SK-N-SH (cell line): ENCODE results near the gene HPCAL1. TPM values are rescaled to one million over a fixed set of nuclear protein-coding genes. Genes with fewer than 3 reads are reported as not detected.

Experiments used
- CTCF ChIA-PET: fragments of 300-600, 350-600 bp; formaldehyde crosslinking; extraction: SDS; loops from one replicate; lab custom pipeline; 2021; lab: Yijun Ruan, JAX
- POLR2A ChIA-PET: fragments of 350-600 bp; sonication (Branson Sonifier 250); formaldehyde crosslinking; extraction: SDS; loops from one replicate; lab custom pipeline; 2020; ENCODE audit warnings: antibody characterized with exemption, inconsistent platforms; lab: Yijun Ruan, JAX
- DNase-seq: peaks from one replicate; pipeline ENCODE4 v3.0.0; 2012
- H2AFZ ChIP-seq: fragments of 200-600 bp; sonication (generic); 2 replicates; pipeline ENCODE4 v1.8.1; 2016; ENCODE audit warnings: antibody characterized with exemption, mild to moderate bottlenecking, low read depth
- H3F3A ChIP-seq: fragments of 200-600 bp; sonication (generic); replicated peaks from 2 replicates; pipeline ENCODE3; 2016; ENCODE audit warnings: antibody characterized with exemption, mild to moderate bottlenecking; ENCODE audit not compliant: insufficient read depth
- H3K27ac ChIP-seq, 2 experiments: fragments of 200-500 bp in 1 of 2; fragments of 200-600 bp in 1 of 2; sonication (Bioruptor generic) in 1 of 2; sonication (generic), shearing (Covaris generic) in 1 of 2; 2 replicates each; pipeline versions ENCODE4 v1.5.1 to v1.6.1; 2014 to 2016; ENCODE audit warnings: low read depth in 2 of 2, inconsistent platforms in 1 of 2, low read length in 1 of 2, mild to moderate bottlenecking in 1 of 2, mixed read lengths in 1 of 2
- H3K27me3 ChIP-seq: fragments of 200-600 bp; sonication (generic), shearing (Covaris generic); 2 replicates; pipeline ENCODE4 v1.6.1; 2016; ENCODE audit warnings: mixed run types; ENCODE audit not compliant: insufficient read depth
- H3K36me3 ChIP-seq, 2 experiments: fragments of 200-500 bp in 1 of 2; fragments of 200-600 bp in 1 of 2; sonication (Bioruptor generic) in 1 of 2; sonication (generic) in 1 of 2; replicated peaks in 1 of 2; 2 replicates each; pipeline versions ENCODE3 to v1.5.1; 2014 to 2016; ENCODE audit warnings: low read length in 1 of 2, mild to moderate bottlenecking in 1 of 2; ENCODE audit not compliant: insufficient read depth in 2 of 2, control insufficient read depth in 1 of 2
- H3K4me1 ChIP-seq, 2 experiments: fragments of 200-500 bp in 1 of 2; fragments of 200-600 bp in 1 of 2; sonication (Bioruptor generic) in 1 of 2; sonication (generic), shearing (Covaris generic) in 1 of 2; 2 replicates each; pipeline versions ENCODE4 v1.5.1 to v1.6.1; 2014 to 2016; ENCODE audit warnings: low read depth in 1 of 2, low read length in 1 of 2, mixed run types in 1 of 2; ENCODE audit not compliant: insufficient read depth in 2 of 2, control insufficient read depth in 1 of 2
- H3K4me2 ChIP-seq: fragments of 200-600 bp; sonication (generic), shearing (Covaris generic); 2 replicates; pipeline ENCODE4 v1.6.1; 2017; ENCODE audit warnings: mixed run types
- H3K4me3 ChIP-seq, 2 experiments: fragments of 200-500 bp in 1 of 2; fragments of 200-600 bp in 1 of 2; sonication (Bioruptor generic) in 1 of 2; sonication (generic), shearing (Covaris generic) in 1 of 2; 2 replicates each; pipeline versions ENCODE4 v1.5.1 to v1.8.1; 2014 to 2016; ENCODE audit warnings: low read depth in 2 of 2, inconsistent platforms in 1 of 2, low read length in 1 of 2, mild to moderate bottlenecking in 1 of 2, mixed read lengths in 1 of 2, moderate library complexity in 1 of 2
- H3K79me2 ChIP-seq: fragments of 200-600 bp; sonication (generic); 2 replicates; pipeline ENCODE4 v1.8.1; 2017; ENCODE audit warnings: mild to moderate bottlenecking; ENCODE audit not compliant: insufficient read depth
- H3K9ac ChIP-seq: fragments of 200-600 bp; sonication (generic); 2 replicates; pipeline ENCODE4 v1.6.1; 2017; ENCODE audit warnings: mixed run types
- H3K9me2 ChIP-seq: fragments of 200-600 bp; sonication (generic); 2 replicates; pipeline ENCODE4 v1.6.1; 2017; ENCODE audit warnings: mixed run types
- H3K9me3 ChIP-seq: fragments of 200-600 bp; sonication (generic); 2 replicates; pipeline ENCODE4 v1.6.1; 2017; ENCODE audit warnings: mixed run types, mild to moderate bottlenecking, moderate library complexity
- H4K20me1 ChIP-seq: fragments of 200-600 bp; sonication (generic); 2 replicates; pipeline ENCODE4 v1.6.1; 2017; ENCODE audit warnings: mild to moderate bottlenecking, mixed run types; ENCODE audit not compliant: insufficient read depth
- FOSL2 ChIP-seq: IDR thresholded peaks from 2 replicates; pipeline ENCODE4 v1.4.0; 2012; ENCODE audit warnings: low read depth, mild to moderate bottlenecking, moderate library complexity, borderline replicate concordance
- RCOR1 ChIP-seq: fragments of 150-350 bp; IDR thresholded peaks from 2 replicates; pipeline ENCODE4 v1.6.1; 2017; ENCODE audit warnings: antibody characterized with exemption, low read length
- RFX5 ChIP-seq: IDR thresholded peaks from 2 replicates; pipeline ENCODE4 v1.6.1; 2012; ENCODE audit warnings: mild to moderate bottlenecking, improper control_type of control experiment, low read length
- TCF12 ChIP-seq: IDR thresholded peaks from 2 replicates; pipeline ENCODE4 v1.4.0; 2012
- WGBS: methylation state at CpG from one replicate; pipeline ENCODE4 v1.1.6; 2017; ENCODE audit warnings: low lambda C conversion rate; 5-methylcytosine and 5-hydroxymethylcytosine counted together
- polyA plus RNA-seq, 3 experiments: library from polyadenylated mRNA; depleted of rRNA; stranded (reverse); fragments of >200 nt; gene quantifications; 2 replicates each; pipeline ENCODE4 v1.2.3, GENCODE V29; 2012
- TF ChIP-seq, protein P1 (sequence below): IDR thresholded peaks from 2 replicates; pipeline ENCODE4 v1.4.0; 2012; ENCODE audit warnings: low read depth, borderline replicate concordance

The HPCAL1 gene
- polyA plus RNA-seq, 1 of the 3 experiments (the other 2 are of a cell fraction) = 77.0 TPM

DNA sequence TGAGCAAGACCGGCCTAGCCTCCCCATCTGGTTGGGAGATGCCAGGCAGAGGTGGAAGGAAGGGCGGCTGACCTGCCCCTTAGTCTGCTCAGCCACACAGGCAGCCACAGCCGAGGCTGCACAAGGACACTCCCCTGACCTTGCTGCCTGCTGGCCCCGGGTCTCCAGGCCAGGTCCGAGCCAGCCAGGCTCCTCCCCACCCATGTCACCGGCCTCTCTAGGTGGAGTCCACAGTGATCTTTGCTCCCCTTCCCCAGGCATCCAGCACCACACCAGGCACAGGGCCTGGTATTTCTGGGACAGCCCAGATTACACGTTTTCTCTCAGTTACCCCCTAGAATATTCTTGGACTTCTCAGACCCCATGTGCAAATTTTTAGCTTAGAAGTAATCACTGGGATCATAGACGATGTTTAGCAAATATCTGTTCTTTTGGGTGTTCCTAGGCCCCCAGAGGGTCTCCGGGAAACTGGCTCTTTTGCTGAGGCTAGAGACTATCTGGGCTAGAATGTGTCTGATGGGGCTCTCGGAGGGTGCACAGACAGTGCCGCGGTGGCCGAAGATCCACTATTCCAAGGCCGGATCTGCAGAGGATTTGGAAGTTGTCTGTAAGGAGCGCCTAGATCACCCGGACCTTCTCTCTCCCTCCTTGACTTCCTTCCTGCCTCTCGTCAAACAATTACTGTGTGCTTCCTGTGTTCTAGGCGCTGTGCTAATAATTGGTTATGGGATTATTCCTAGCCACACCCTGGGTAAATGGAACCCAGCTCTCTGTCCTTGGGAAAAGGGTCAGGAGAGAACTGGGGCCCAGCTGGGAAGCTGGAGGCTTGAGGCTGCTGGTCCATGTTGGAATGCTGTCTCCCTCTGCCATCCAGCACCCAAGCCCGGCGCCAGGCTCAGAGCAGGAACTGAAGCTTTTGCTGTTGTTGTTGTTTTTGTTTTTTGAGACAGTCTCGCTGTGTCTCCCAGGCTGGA is 98.6 kb downstream of the HPCAL1 start:
- TF ChIP-seq RCOR1 (no peak), RFX5 (no peak)
- Histone ChIP-seq H3K4me1 (peaks cover 23 to 62% of the 10 kb centered on the region in 2 experiments), H3K9ac (no peak overlapping the region), H3K4me3 (no peak overlapping the region), H3K4me2 (no peak overlapping the region), H2AFZ (no peak overlapping the region), H3K9me3 (no peaks in the 10 kb centered on the region), H3F3A (peaks cover 13% of the 10 kb centered on the region), H3K79me2 (no peaks in the 10 kb centered on the region), H3K27ac (peak overlapping the region in 1 of 2 experiments; percentile 31; a peak in 1 of 4 replicates), H3K36me3 (peaks cover 0 to 4% of the 10 kb centered on the region in 2 experiments), H3K9me2 (no peaks in the 10 kb centered on the region), H3K27me3 (no peaks in the 10 kb centered on the region), H4K20me1 (0 out of 2 replicates have a peak, but pooled peaks cover 3% of the 10 kb centered on the region)
- ChIA-PET POLR2A (no interaction called here), CTCF (interaction anchor here (2.6 to 12.8 kb wide), 2 partner anchors 8 to 267 kb away, joined by 9 to 403 read pairs; partner anchors contain the start of gene RRM2)
- no peak for DNase-seq
- 92% methylated on average over 18 of the region's 21 CpGs for WGBS

DNA sequence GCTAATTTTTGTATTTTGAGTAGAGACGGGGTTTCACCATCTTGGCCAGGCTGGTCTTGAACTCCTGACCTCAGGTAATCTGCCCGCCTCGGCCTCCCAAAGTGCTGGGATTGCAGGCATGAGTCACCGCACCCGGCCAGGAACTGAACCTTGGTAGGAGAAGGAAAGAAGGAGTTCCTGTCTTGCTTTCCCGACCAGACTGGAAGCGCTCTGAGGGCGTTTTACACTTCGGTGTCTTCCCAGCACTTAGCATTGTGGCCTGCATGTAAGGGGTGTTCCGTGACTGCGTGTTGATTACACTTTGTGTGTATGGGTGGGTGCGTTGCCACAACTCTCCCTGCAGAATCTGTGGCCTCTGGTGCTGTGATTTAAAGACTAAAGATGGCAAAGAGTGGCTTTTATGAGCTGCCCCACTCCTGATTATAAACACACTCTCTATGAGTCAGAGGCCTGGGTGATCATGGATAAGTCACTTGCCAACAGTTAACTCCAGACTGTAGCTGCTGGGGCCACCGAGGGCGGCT is 99.4 kb downstream of the HPCAL1 start:
- no peak overlapping the region for H3K4me2 ChIP-seq
- H3K9me3 ChIP-seq = no peaks in the 10 kb centered on the region
- no peak overlapping the region for H2AFZ ChIP-seq
- no peaks in the 10 kb centered on the region for H3K27me3 ChIP-seq
- no peaks in the 10 kb centered on the region for H3K9me2 ChIP-seq
- CTCF ChIA-PET = interaction anchor here (0.8 to 12.8 kb wide), 5 partner anchors 9 to 268 kb away, joined by 3 to 403 read pairs (median 9); partner anchors contain the start of genes HPCAL1 and RRM2
- H3K27ac ChIP-seq = peak overlapping the region in 1 of 2 experiments; percentile 1; a peak in 1 of 4 replicates
- POLR2A ChIA-PET = no interaction called here
- H3K4me1 ChIP-seq = peaks cover 23 to 62% of the 10 kb centered on the region in 2 experiments
- H3K36me3 ChIP-seq = peaks cover 0 to 4% of the 10 kb centered on the region in 2 experiments
- no peak overlapping the region for H3K9ac ChIP-seq
- WGBS = 73% methylated on average over 14 of the region's 14 CpGs
- DNase-seq = no peak
- no peaks in the 10 kb centered on the region for H4K20me1 ChIP-seq
- TF ChIP-seq FOSL2 (peak; percentile 58; the same call in 1 of the 2 replicates), TCF12 (peak; percentile 39; the same call in 1 of the 2 replicates)
- TF ChIP-seq, protein P1, sequence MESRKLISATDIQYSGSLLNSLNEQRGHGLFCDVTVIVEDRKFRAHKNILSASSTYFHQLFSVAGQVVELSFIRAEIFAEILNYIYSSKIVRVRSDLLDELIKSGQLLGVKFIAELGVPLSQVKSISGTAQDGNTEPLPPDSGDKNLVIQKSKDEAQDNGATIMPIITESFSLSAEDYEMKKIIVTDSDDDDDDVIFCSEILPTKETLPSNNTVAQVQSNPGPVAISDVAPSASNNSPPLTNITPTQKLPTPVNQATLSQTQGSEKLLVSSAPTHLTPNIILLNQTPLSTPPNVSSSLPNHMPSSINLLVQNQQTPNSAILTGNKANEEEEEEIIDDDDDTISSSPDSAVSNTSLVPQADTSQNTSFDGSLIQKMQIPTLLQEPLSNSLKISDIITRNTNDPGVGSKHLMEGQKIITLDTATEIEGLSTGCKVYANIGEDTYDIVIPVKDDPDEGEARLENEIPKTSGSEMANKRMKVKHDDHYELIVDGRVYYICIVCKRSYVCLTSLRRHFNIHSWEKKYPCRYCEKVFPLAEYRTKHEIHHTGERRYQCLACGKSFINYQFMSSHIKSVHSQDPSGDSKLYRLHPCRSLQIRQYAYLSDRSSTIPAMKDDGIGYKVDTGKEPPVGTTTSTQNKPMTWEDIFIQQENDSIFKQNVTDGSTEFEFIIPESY = no peak
- H3K79me2 ChIP-seq = no peaks in the 10 kb centered on the region
- H3F3A ChIP-seq = peaks cover 13% of the 10 kb centered on the region
- H3K4me3 ChIP-seq = no peak overlapping the region
